GM18520 (cell line): ENCODE data around the gene C6orf141.

Experiments used
- ATAC-seq: cut with Tn5 transposase; IDR thresholded peaks from one replicate; pipeline ENCODE4 v1.9.1; 2021; ENCODE audit not compliant: unreplicated experiment

The C6orf141 gene

DNA sequence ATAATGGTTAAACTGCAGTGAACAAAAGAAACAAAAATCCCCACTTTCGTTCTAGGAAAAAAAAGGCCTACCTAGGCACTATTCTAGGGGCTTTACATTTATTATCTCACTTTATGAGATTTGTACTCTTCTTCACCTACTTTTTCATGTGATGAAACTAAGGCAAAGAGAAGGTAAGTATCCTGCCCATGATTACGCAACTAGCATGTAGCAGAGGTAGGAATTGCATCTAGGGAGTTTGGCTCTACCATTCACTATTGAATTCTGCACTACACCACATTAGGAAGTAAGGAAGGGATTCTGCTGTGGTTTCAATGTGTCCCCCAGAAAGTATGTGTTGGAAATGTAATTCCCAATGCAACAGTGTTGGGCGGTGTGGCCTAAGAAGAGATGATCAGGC is 11.4 kb upstream of the C6orf141 start:
- ATAC-seq: no peak

DNA sequence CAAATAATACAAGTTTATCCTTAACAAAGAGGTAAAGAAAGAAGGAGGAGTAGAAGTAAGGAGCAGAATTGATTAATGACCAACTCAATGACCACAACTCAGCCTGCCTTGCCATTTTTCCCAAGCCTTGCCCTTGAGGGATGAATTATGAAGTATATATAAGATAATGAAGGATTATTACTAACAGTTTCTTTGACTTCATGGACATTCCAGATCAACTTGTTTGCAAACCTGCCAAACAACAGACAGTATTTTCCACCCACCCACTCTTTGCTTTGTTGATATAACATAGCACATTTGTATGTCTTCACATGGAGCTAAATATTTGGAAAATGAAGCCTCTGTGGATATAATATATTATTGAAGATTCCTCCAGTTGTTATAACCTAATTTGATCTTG is 9.9 kb upstream of the C6orf141 start:
- ATAC-seq: no peak

DNA sequence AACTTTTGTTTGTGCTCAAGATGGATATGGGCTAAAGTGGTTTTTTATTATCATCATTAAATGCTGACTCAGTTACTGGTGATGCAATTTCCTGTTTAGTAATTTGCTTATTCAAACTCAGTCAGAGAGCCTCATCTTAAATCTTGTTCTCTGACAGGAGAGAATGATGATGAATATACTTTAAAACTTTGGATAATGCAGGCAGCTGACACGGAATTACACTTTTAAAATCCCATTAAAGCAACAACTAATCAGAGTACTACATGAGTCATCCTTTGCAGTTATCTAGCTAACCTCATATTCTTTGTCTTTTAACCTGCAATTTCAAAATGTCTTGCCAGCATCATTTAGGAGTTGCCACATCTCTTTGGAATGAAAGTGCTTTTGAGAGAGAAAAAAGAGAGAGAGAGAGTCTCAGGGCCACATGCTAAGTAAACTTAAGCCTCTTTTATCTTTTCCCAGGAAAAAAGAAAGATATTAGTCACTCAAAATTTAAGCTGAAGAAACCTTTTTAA is 9.2 kb upstream of the C6orf141 start:
- no peak for ATAC-seq

DNA sequence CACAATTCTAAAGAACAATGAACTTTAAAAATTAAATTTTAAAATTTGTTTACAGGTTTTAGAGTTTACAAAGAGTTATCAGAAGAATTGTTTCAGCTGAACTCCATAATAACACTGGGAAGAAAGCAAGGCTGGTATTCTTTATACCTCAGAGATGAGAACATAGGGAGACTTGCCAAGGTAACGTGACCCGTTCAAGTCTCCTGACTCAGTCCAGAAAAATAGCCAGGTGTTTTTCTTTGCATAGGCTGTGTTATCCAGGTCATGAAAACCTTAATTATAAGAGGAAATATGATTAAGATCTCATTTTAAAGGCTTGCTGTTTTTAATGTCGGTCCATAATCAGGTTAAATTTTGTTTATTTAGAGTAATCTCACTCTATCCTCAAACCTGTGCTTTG is 8.5 kb upstream of the C6orf141 start:
- ATAC-seq: no peak

DNA sequence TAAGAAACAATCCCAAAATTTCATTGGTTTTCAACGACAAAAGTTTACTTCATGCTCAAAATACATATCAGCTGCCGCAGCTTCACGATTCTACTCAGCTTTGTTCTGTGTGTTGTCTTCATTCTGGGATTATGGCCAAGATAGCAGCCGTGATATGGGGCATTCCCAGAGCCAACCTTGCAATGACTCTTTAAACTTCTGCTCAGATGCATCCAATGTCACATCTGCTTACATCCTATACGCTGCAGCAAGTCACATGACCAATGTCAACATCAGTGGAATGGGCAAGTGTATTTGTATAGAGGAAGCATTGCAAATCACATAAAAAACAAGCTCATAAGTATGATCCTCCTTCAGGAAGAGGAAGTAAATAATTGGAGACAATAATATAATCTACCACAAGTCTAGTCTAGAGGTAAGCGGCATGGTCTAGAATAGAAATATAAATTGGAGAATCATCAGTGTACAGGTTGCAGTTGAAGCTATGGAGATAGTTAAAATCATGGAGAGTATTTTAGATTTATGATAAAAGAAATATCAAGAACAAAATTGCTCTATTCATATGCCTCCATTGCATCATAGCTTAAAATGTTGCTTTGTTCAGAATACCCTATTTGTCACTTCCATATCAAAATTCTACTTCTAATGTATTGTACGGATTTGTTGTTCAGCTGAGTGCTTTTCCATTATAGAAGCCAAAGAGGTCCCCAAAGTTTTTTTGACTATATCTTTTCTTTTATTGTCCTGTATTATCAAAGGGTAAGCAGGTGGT is 7.2 kb upstream of the C6orf141 start:
- no peak for ATAC-seq

DNA sequence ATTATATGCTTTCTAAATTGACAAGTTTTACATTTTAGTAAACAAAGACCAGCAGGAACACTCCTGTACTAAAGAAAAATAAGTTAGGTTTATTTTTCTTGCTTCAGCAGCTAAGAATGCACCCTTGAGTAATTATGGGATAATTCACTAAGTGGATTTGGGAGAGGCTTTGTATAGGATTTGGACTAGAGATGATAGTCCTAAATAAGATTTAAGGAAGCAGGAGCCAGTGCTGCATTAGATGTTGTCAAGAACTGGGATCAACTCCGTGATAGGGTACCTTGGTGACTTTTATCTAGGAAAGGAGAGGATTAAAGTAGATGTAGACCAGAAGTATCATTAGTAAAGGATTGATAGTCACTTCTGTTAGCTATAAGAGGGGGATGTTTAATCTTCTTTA is 4.1 kb upstream of the C6orf141 start:
- no peak for ATAC-seq

DNA sequence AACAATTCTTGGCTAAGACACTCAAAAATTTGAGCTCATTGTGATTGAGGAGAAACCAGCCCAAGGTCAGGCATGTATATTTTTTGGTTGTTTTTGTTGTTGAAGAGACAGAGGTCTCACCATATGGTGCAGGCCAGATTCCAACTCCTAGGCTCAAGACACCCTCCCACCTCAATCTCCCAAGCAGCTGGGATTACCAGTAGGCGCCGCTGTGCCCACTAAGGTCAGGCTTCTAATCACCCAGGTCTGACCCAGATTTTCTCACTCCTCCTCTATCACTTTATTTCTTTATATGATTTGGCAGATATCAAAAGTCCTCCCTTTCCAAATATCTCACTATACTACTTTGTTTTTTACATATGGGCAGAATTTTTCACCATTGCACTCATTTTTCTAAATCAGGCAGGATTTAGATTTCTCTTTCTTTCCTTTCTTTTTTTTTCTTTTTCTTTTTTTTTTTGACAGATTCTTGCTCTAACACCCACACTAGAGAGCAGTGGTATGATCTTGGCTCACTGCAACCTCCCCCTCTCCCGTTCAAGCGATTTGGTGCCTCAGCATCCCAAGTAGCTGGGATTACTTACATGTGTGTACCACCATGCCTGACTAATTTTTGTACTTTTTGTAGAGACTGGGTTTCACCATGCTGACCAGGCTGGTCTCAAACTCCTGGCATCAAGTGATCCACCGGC is 1.7 kb upstream of the C6orf141 start:
- ATAC-seq: no peak

DNA sequence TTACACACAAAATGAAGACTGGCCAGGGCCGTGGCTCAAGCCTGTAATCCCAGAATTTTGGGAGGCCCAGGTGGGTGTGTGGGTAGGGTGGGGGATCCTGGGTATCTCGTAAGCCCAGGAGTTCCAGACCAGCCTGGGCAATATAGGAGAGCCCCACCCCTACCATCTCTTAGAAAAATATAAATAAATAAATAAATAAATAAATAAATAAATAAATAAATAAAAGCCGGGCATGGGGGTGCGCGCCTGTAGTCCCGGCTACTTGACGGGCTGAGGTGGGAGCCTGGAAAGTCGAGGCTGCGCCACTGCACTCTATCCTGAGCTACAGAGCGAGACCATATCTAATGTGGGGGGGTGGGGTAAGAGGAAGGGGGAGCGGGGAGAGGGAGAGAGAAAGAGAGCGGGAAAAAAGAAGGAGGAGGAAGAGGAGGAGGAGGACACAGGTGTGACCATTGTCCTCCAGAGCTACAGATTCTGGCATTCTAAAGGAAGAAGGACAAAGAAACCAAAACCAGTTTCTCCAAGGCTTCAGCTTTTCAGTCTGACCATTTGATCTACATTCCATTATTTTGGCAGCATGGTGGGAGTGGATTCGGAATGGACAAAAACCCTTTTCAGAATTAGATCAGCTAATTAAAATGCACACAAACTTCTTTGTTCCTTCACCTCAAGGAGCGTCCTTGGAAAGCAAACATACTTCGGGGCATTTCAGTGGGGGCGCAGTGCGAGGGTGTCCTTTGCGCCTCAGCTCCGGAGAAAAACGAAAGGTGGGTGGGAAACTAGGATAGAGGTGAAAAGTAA is 577 bp upstream of the C6orf141 start:
- no peak for ATAC-seq

DNA sequence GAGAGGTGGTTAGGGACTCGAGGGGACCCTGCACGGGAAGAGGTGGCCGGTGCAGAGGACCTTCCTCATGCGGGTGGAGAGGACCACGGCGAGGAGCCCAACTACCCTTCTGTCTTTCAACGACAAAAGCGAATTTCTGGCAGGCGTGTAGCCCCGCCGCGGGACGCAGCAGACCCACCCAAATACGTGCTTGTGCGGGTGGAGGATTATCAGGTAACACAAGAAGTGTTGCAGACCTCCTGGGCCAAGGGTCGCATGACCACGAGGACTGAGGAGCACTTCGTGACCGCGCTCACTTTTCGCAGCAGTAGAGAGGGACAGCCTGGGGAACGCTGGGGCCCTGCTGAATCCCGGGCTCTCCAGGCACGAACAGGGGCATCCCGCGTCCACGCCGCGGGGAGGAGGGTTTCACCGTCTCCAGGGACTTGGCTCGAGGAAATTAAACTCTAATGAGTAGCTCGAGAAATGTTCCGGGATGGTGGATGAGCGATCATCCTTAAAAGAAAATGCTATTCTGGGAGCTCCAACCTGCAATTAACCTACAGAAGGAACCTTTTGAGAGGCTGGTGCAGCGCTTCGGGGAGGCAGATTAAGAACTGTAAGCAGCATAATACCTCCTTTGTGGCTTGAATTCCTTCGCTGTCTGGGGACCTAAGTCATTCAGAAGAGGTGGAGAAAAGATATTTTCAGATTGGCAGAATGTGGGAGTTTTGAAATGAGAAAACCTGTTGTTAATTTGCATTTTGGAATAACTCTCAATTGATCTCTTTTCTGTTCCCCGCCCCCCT is 804 bp downstream of the C6orf141 start:
- ATAC-seq: no peak

DNA sequence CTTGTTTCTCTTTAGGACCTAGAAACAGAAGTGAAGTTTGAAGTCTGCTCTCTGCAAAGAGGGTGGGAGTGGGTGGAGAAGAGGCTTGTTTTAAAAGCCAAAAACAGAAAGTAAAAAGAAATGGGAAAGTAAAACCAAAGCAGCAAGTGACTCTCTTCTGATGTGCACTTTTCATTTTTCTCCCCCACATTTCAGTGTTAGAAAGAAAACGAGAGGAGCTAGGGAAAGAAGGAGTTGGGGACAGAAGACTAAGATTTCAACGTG is 1.3 kb downstream of the C6orf141 start:
- no peak for ATAC-seq

DNA sequence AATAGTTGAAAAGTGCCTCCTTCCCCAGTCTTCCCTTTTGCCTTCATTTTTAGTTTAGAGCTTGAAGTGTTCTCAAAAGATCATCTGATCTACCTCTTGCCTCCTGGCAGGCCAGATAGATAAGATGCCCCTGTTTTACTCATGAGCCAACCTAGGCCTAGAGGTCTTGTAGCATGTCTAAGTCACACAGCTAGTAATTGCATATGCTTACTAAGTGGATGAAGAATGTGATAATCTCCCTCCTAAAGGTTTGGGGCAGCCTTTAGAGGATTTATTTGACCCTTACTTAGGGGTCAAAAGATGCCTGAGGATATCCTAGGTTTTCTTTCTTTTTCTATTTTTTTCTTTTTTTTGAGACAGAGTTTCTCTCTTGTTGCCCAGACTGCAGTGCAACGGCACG is 2.1 kb downstream of the C6orf141 start:
- no peak for ATAC-seq

DNA sequence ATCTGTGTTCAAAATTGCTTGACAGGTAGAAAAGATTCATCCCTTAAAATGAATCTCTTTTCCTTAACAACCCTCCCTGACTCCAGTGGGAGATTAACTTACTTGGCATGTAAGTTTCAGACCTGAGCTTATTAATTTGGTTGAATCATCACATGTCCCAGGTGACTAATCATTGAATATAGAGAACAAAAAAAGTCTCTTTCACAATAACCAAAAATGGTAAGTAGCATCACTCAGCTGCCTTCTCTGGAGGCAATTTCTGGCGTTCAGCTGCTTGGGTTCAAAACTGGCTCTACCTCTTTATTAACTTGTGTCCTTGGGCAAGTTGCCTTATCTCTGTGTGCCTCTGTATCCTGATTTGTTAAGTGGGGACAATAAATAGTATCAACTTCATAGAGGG is 2.9 kb downstream of the C6orf141 start:
- no peak for ATAC-seq

DNA sequence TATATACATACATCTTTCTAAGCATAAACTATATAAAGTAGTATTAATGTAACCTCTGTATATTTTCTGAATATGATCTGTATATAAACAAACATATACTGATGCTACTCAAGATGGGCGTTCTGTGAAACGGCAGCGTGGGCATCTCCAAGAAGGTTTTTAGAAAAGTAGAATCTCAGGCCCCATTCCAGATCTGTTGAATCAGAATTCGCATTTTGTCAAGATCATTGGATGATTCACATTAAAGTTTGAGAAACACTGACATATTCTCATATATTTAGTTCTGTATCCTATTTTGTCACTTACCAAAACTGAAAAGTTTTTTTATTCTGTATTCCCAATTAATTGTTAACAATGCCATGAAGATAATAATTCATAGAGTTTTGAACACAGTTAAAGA is 5.5 kb downstream of the C6orf141 start:
- ATAC-seq: no peak

DNA sequence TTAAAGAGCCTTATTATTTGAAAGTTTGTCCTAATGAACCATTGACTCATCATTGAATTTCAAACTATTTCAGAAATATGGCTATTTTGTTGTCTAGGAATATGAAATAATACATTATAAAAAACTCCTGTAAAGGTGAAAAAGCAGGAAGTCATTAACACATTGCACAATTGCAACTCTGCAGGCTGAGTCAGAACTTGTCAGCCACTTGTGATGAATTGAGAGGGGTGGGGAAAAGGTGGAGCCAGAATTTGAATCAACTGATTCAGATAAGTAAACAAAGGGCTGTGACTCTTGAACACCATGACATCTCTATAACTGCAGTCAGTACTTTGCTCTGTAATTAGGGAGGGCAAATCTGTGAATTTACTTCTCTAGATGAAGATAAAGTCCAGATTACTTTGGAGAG is 6.0 kb downstream of the C6orf141 start:
- peak; percentile 46 for ATAC-seq

DNA sequence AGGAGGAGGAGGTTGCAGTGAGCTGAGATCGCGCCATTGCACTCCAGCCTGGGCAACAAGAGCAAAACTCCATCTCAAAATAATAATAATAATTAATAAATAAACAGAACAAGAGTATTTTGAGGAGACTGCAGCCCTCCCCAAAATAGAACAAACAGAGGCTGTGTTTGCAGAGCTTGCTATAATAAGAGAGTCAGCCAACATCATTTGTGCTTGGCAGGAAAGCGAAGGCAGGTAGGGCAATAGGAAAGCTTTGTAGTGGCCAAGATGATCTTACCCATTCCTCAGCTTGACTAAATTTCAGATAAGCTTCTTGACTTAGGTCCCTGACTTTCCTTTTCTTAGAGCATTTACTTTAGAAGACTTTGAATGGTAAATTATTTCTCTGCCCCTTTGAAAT is 6.7 kb downstream of the C6orf141 start:
- no peak for ATAC-seq

DNA sequence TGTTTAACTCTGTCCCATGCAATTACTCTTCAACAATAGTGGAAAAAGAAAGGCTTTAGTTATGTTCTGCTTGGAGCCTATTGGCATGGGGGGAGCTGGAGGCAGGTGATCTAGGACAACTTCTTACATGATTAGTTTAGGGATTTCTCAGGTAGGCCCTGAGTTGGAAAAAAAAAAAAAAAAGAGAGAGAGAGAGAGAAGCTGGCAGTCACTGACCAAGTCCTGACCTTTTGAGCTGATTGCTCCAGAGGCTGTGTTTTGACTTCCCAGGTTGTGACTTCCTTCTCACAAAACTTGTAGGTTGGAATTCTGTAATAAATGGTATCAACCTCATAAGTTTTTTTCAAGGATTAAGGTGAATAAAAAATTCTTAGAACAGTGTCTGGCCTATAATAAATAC is 7.8 kb downstream of the C6orf141 start:
- ATAC-seq: no peak

DNA sequence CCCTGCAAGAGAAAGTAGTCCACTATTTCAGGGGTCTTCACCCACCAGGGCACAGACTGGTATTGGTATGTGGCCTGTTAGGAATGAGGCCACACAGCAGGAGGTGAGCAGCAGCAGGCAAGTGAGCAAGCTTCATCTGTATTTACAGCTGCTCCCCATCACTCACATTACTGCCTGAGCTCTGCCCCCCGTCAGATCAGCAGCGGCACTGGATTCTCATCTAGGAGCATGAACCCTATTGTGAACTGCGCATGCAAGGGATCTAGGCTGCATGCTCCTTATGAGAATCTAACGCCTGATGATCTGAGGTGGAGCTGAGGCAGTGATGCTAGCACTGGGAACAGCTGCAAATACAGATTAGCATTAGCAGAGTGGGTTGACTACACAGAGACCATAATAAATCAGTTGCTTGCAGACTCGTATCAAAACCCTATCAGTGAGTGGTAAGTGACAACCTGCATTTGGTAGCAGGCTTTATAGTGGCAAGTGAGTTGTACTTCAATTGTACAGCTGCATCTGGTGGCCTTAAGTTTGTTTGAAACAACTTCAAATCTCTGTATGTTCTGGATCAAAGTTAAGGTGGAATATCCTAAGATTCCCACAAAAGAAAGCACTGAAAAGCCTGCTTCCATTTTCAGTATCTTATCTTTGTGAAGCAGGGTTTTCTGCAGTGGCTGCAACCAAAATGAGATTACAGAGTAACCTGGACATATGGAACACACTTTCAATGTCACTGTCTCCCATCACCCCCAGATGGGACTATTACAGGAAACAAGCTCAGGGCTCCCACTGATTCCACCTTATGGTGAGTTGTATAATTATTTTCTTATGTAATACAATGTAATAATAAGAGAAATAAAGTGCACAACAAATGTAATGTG is 12.8 kb downstream of the C6orf141 start:
- no peak for ATAC-seq

DNA sequence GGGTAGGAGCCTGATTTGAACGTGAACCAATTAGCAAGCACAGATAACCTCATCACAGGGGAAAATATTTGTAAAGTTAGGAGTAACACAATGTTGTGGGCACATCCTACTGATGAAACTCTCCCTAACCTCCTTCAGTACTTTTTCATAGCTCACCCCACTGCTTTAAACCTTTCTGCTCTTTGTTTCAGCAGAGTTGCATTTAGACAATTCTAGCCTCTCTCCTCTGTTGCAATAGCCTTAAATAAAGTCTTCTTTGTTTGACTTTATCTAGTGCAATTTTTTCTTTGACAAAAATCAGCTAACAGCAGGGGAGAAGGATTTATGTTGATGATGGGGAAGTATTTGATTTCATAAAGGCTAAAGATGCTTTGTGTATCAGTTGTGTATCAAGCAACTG is 14.1 kb downstream of the C6orf141 start:
- ATAC-seq: no peak

DNA sequence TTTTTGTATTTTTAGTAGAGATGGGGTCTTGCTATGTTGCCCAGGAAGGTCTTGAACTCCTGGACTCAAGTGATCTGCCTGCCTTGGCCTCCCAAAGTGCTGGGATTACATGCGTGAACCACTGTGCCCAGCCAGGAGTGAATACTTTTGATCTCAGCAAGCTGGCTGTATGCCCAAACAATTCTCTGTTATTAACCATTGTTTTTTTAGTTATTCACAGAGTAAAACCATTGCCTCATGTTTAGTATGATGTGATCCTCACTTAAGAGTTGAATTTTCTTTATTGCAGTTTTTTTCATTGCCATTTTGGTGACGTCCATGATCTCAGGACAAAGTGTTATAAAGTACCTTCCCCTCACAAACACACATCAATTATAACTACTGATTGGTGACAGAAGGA is 14.8 kb downstream of the C6orf141 start:
- ATAC-seq: no peak

DNA sequence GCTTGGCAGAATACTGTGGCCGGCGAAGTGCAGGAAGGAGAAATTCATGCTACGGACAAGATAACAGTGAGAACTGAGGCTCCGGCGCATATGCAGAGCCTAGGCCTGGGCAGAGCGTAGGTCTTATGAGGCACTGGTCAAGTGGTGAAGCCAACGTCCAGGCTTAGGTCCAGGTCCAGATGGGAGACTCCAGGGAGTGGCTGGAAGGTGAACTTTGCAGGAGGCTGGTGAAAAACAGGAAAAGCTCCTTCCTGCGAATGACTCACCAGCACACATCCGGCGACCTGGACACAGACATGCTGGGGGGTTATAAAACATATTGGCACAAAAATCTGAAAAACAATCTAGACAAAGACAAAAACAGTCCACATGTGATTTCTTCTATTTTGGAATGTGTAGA is 15.4 kb downstream of the C6orf141 start:
- no peak for ATAC-seq
